Erythroblast (primary cell): ENCODE data around the gene ZBTB17.

ENCODE experiments used
- GATA1 ChIP-seq: IDR thresholded peaks from 2 replicates; pipeline ENCODE4 v1.6.1; 2011; ENCODE audit warnings: low read depth, mild to moderate bottlenecking, control low read depth, low read length, moderate library complexity
- POLR2A ChIP-seq: IDR thresholded peaks from 2 replicates; pipeline ENCODE4 v1.6.1; 2011; ENCODE audit warnings: mild to moderate bottlenecking, low read length

DNA sequence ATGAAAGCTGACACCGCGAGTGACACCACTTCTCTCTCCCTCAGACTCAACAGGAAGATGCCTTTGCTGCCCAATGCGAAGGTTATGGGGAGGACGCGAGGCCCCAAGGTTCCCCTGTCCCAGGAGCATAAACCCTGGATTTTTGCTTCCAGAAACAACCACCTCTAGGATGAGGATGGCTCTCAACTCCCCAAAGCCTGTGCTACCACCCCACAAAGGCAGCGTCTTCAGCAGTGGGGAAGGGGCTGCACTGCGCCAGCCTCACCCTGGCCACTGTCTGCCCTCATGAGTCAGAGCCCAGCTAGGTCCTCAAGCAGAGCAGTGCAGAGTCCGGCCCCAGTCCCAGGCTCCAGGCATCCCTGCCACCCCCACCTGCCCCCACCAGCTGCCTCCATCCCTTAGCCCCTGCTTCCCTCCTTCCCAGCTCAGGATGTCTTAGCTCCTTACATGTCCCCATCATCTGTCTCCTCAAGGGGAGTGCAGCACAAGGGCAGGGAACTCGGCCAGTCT, 21.2 kb upstream of the ZBTB17 start:
- TF ChIP-seq POLR2A (no peak), GATA1 (no peak)
